Stimulated activated CD8-positive, alpha-beta memory T cell treated with anti-CD3 and anti-CD28 coated beads, Interleukin-15, amount 100 ng/mL, for 1 hour (primary cell): ENCODE data around the gene RASAL1.

Source experiments
- DNase-seq: peaks from one replicate; pipeline ENCODE4 v3.0.0-alpha.2; 2020; ENCODE audit warnings: low read depth

The RASAL1 gene

GRCh38 chr12:113135178-113136127, at the start of gene RASAL1:
RASAL1 (minus strand) TSS chr12:113135761; CDS start chr12:113135462, 299 bp downstream.
- peak; percentile 37 for DNase-seq

GRCh38 chr12:113184900-113185179, 49.3 kb upstream of the RASAL1 start:
- peak; percentile 72 for DNase-seq

- DNase-seq: no peak
Observed at GRCh38 chr12:113184098-113184899, 48.7 kb upstream of the RASAL1 start.

- DNase-seq: no peak
Observed at GRCh38 chr12:113183030-113183589, 47.5 kb upstream of the RASAL1 start.

- no peak for DNase-seq
Observed at GRCh38 chr12:113181975-113182374, 46.4 kb upstream of the RASAL1 start.

- no peak for DNase-seq
Observed at GRCh38 chr12:113180333-113180732, 44.8 kb upstream of the RASAL1 start.

GRCh38 chr12:113179023-113179422, 43.5 kb upstream of the RASAL1 start:
- DNase-seq: no peak

GRCh38 chr12:113174461-113175384, 39.2 kb upstream of the RASAL1 start:
- DNase-seq: peak; percentile 72

GRCh38 chr12:113173081-113173698, 37.6 kb upstream of the RASAL1 start:
- no peak for DNase-seq

- no peak for DNase-seq
Observed at GRCh38 chr12:113172185-113172584, 36.6 kb upstream of the RASAL1 start.

- DNase-seq: no peak
Observed at GRCh38 chr12:113171543-113171942, 36.0 kb upstream of the RASAL1 start.

- DNase-seq: no peak
Observed at GRCh38 chr12:113170926-113171325, 35.4 kb upstream of the RASAL1 start.

GRCh38 chr12:113170457-113170856, 34.9 kb upstream of the RASAL1 start:
- no peak for DNase-seq

GRCh38 chr12:113169697-113170096, 34.1 kb upstream of the RASAL1 start:
- DNase-seq: no peak

GRCh38 chr12:113167868-113168267, 32.3 kb upstream of the RASAL1 start:
- DNase-seq: no peak

- no peak for DNase-seq
Observed at GRCh38 chr12:113165521-113166450, 30.2 kb upstream of the RASAL1 start.

- no peak for DNase-seq
Observed at GRCh38 chr12:113164014-113164413, 28.5 kb upstream of the RASAL1 start.

- no peak for DNase-seq
Observed at GRCh38 chr12:113163030-113163360, 27.4 kb upstream of the RASAL1 start.

- no peak for DNase-seq
Observed at GRCh38 chr12:113162102-113163029, 26.8 kb upstream of the RASAL1 start.
